Measurements from ENCODE around the gene PHRF1. TPM values are rescaled to one million over a fixed set of nuclear protein-coding genes. Genes with fewer than 3 reads are reported as not detected.

Gene PHRF1
- total and polyA plus RNA-seq, 2 of the 4 experiments (the other 2 are of a cell fraction), result 10.9 to 17.5 TPM

DNA sequence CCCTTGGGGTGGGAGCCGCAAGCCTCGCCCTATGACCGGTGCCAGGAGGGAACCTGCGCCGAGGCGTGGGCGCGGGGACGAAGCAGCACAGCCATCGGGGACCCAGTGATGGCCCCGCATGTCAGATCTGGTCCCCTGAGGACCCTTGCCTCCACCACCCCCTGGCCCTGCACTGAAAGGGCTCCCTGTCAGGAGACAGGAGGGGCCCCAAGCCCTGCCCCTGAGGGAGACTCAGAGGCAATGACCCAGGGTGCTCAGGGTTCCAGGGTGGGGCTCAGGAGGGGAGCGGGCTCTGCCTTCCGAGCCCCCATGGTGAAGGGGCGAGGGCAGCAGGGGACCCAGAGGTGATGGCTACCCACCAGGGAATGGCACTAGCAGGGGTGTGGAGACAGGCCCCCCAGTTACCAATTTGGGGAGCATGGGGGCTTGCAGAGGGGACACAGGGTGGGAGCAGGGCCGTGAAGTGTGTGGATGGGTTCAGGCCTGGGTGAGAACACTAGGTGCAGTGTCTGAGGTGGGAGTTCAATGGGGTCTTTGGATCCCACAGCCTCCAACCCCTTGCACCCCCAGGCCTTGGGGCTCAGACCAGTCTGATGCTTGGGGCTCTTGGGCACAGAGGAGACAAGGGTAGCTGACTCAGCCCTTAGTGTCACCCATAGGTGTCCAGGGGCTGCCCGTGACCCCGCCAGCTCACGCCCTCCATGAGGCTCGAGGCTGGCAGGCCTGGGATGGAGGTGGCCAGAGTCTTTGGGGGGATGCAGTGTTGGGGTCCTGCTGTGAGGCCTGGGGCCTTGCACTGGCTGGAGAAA, 38.4 kb upstream of the PHRF1 start:
- H3K4me2 ChIP-seq (ENCODE audit: low read depth, low read length), result peak overlapping the region; percentile 83
- H3K36me3 ChIP-seq (ENCODE audit: control insufficient read depth, insufficient read depth, low read length), result peaks cover 8% of the 10 kb centered on the region; the same call in 1 of the 2 replicates
- peak overlapping the region; percentile 72 for H4K91ac ChIP-seq (ENCODE audit: insufficient read depth, low read depth, low read length)
- H4K20me1 ChIP-seq (ENCODE audit: insufficient read depth, low read length), result peaks cover 16% of the 10 kb centered on the region
- H2AFZ ChIP-seq (replicated peaks; ENCODE audit: low read length, poor library complexity), result peak overlapping the region; percentile 94
- H3K27ac ChIP-seq (ENCODE audit: insufficient read depth, low read length), result peak overlapping the region; percentile 6; the same call in 1 of the 2 replicates
- ATAC-seq (ENCODE audit: low read depth) (no peak), DNase-seq (no peak)
- dilution Hi-C loops (cut with HindIII; ENCODE audit: low sequenced_read_pairs, unreplicated experiment) (no loop called here), in situ Hi-C loops (cut with MboI; ENCODE audit: low sequenced_read_pairs) (no loop called here), intact Hi-C loops (cut with micrococcal nuclease) (no loop called here)
- peak overlapping the region; percentile 75 for H2AK5ac ChIP-seq (ENCODE audit: low read depth, low read length)
- H3K4me1 ChIP-seq (ENCODE audit: control insufficient read depth, insufficient read depth, low read length), result peaks cover 16% of the 10 kb centered on the region
- H3K14ac ChIP-seq (replicated peaks; ENCODE audit: low read depth, low read length), result peak overlapping the region; percentile 63
- H3K9me1 ChIP-seq (ENCODE audit: insufficient read depth, low read length), result peaks cover 3% of the 10 kb centered on the region; the same call in 1 of the 2 replicates
- H3K27me3 ChIP-seq (ENCODE audit: control insufficient read depth, insufficient read depth, low read length), result no peaks in the 10 kb centered on the region
- peak overlapping the region; percentile 46; the same call in 1 of the 3 replicates for H2BK15ac ChIP-seq (ENCODE audit: low read depth, low read length)
- no peaks in the 10 kb centered on the region for H3K9me3 ChIP-seq (ENCODE audit: control insufficient read depth, insufficient read depth, low read length)
- H3K4me3 ChIP-seq (ENCODE audit: insufficient read depth, low read depth, low read length), result peak overlapping the region; percentile 34
- ChIA-PET CTCF (no interaction called here), POLR2A (ENCODE audit: unreplicated experiment) (no interaction called here)
- H4K8ac ChIP-seq (ENCODE audit: low read depth in 2 of 2, low read length in 2 of 2), result peak overlapping the region; percentile 50 to 83; a peak in 3 of 4 replicates
- H4K5ac ChIP-seq (ENCODE audit: low read depth, low read length), result peak overlapping the region; percentile 15; the same call in 1 of the 2 replicates
- H2BK20ac ChIP-seq (ENCODE audit: low read depth, low read length), result peak overlapping the region; percentile 39; the same call in 1 of the 2 replicates
- peak overlapping the region; percentile 53 for H2AK9ac ChIP-seq (replicated peaks; ENCODE audit: low read depth, low read length, poor library complexity)
- H2BK5ac ChIP-seq (ENCODE audit: low read depth, low read length, poor library complexity, severe bottlenecking), result no peak overlapping the region
- H3K79me1 ChIP-seq (ENCODE audit: low read depth in 1 of 2, low read length in 2 of 2), result peaks cover 3 to 20% of the 10 kb centered on the region in 2 experiments; a peak in 3 of 4 replicates
- H3K18ac ChIP-seq (ENCODE audit: low read depth, low read length), result no peak overlapping the region; the same call in 1 of the 2 replicates
- H3K4ac ChIP-seq (ENCODE audit: low read depth, low read length), result peak overlapping the region; percentile 71
- H3K9ac ChIP-seq (ENCODE audit: low read depth, low read length), result peak overlapping the region; percentile 49
- H3K56ac ChIP-seq (ENCODE audit: extremely low read depth, insufficient read depth, low read length), result peak overlapping the region; percentile 36; the same call in 1 of the 2 replicates
- no peak for TF ChIP-seq CEBPB (IDR thresholded peaks at IDR 0.05; ENCODE audit: low read depth, low read length)
- no peak for TF ChIP-seq NFE2L2 (IDR thresholded peaks at IDR 0.05; ENCODE audit: low read depth, low read length)
- no peak for TF ChIP-seq FOS (IDR thresholded peaks at IDR 0.05; ENCODE audit: low read depth, low read length)
- H2BK120ac ChIP-seq (ENCODE audit: low read depth, low read length), result peak overlapping the region; percentile 30
- H3K23ac ChIP-seq (ENCODE audit: low read depth, low read length), result peak overlapping the region; percentile 45; the same call in 1 of the 2 replicates
- WGBS, 2 experiments (ENCODE audit: extremely low coverage in 2 of 2, insufficient read length in 1 of 2), result 60% methylated on average over 3 of the region's 19 CpGs; no CpG with 5 or more reads in 1 of the 2 experiments
- no TSS peak for BruUV-seq (replicated peaks)

All from IMR-90 (cell line).